Putamen (tissue), 1 donor: ENCODE results near the gene GADD45A.
"Not testable (repeated sequence)": the region's sequence is repeated elsewhere in the genome, so short reads cannot be mapped to it uniquely, and the experiment has no call there.

ENCODE experiments used
- DNase-seq: peaks from one replicate; pipeline ENCODE4 v3.0.0-alpha.2; 2016; ENCODE audit warnings: low spot score

The GADD45A gene, protein sequence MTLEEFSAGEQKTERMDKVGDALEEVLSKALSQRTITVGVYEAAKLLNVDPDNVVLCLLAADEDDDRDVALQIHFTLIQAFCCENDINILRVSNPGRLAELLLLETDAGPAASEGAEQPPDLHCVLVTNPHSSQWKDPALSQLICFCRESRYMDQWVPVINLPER

GRCh38 chr1:67685067-67685557, at the start of gene GADD45A:
TSS of gene GADD45A (plus strand) at chr1:67685201. CDS start at chr1:67685495, 294 bp downstream.
- peak; percentile 99 for DNase-seq

GRCh38 chr1:67636146-67636545, 48.9 kb upstream of the GADD45A start:
- no peak for DNase-seq

- DNase-seq, result no peak
Observed at GRCh38 chr1:67639361-67639760, 45.6 kb upstream of the GADD45A start.

- no peak for DNase-seq
Observed at GRCh38 chr1:67642629-67643028, 42.4 kb upstream of the GADD45A start.

- no peak for DNase-seq
Observed at GRCh38 chr1:67644566-67644965, 40.4 kb upstream of the GADD45A start.

DNA sequence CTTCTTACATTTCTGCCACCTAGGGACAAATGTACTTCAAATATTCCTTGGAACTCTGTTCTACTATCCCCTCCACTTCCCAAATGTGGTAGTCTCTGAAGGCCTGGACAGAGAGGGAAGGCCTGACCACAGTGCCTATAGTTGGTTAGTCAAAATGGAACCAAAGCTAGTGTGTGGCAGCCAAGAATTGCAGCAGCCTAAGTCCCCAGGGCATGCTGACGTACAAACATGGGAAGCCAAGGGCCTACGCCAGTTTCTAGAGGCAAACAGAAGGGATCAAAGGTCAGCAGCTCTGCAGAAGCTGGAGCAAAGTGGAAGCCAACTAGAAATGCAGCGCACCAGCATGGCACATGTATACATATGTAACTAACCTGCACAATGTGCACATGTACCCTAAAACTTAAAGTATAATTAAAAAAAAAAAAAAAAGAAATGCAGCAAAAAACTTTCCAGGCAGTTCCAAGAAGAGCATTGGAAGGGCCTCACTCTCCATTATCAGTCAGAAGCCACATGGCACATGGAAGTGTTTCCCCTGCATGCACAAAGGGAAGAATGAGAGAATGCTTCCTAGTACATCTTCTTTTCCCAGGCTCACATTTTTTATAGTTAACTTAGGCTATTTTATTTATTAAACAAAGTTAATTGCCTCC, 39.4 kb upstream of the GADD45A start:
- no peak for DNase-seq

- DNase-seq, result no peak
Observed at GRCh38 chr1:67646145-67647035, 38.6 kb upstream of the GADD45A start.

DNA sequence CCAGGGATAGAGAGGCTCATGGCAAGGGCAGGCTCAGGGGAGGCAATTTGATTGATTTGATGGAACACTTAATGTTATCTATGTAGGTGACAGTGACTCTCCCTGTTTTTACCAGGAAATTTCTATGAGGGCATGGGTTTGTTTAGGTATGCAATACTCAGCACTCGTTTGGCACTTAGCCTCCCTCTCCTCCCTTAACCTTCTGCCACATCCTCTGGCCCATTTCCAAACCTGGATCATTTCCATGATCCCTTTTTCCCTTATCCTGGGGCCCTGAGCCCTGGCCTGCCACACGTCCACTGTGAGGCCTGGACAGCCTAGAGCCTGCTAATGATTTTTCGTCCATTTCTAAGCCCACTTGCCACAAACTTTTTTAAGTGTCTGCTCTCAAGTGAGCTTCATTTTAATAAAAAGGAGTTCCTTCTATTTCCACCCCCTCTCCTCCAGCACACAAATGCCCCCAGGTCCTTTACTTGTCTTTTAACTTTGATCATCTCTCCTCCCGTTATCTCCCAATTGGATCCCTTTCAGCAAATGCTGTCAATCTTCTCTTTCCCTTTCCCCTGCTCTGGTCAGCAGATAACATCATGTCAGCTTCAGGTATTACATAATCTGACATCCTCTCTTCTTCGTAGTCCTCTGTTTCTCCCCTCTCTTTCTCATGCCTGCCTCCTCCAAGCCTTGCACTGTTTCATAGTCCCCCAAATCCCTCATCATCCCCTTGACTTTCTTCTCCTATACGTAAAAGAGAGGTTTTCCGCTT, 37.8 kb upstream of the GADD45A start:
- no peak for DNase-seq

- no peak for DNase-seq
Observed at GRCh38 chr1:67647814-67648358, 37.1 kb upstream of the GADD45A start.

DNA sequence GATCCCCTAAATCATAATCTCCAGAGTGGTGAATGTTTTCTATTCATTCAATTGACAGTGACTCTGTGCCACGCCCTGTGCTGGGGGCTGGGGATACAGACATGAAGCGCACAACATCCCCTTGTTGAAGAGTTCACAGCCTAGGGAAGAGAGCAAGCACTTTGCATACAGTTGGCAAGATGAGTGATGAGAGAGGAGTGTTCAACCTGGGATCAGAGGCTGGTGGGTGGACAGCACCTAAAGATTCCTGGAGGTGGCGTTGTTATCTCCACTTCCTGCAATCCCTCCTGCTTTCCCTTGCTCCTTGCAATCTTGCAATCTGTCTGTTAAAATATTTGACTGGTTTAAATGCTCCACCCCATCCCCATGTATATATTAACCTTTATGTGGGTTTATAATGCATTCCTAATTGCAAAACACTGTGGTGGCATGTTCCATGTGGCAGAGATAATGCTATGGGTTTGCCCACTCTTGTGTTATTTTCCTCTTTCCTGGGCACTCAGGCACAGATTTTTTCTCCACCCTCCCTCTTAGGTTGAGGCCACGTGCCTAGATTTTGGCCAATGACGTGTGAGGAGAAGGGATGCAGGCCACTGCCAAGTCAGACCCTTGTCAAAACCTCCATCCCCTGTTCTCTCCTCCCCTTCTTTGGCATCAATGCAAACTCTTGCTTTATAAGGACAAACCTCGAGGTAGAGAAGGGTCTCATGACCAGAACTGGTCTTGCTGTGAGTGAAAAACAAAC, 36.2 kb upstream of the GADD45A start:
- DNase-seq, result peak; percentile 34

- no peak for DNase-seq
Observed at GRCh38 chr1:67650061-67650460, 34.9 kb upstream of the GADD45A start.

- DNase-seq, result no peak
Observed at GRCh38 chr1:67651031-67651430, 34.0 kb upstream of the GADD45A start.

- no peak for DNase-seq
Observed at GRCh38 chr1:67652800-67653199, 32.2 kb upstream of the GADD45A start.

- no peak for DNase-seq
Observed at GRCh38 chr1:67653304-67653703, 31.7 kb upstream of the GADD45A start.

GRCh38 chr1:67655581-67655980, 29.4 kb upstream of the GADD45A start:
- no peak for DNase-seq

DNA sequence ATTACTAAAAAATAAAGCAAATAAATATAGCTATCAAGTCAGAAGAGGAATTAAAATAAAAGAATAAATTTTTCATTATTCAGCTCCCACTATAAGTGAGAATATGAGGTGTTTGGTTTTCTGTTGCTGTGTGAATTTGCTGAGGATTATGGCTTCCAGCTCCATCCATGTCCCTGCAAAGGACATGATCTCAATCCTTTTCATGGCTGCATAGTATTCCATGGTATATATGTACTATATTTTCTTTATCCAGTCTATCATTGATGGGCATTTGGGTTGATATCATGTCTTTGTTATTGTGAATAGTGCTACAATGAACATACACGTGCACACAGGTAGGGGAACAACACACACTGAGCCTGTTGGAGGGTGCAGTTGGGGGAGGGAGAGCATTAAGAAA, 27.8 kb upstream of the GADD45A start:
- not testable (repeated sequence) for DNase-seq

GRCh38 chr1:67659229-67659628, 25.8 kb upstream of the GADD45A start:
- DNase-seq, result no peak

- DNase-seq, result no peak
Observed at GRCh38 chr1:67662884-67663283, 22.1 kb upstream of the GADD45A start.

- DNase-seq, result no peak
Observed at GRCh38 chr1:67664048-67664447, 21.0 kb upstream of the GADD45A start.

DNA sequence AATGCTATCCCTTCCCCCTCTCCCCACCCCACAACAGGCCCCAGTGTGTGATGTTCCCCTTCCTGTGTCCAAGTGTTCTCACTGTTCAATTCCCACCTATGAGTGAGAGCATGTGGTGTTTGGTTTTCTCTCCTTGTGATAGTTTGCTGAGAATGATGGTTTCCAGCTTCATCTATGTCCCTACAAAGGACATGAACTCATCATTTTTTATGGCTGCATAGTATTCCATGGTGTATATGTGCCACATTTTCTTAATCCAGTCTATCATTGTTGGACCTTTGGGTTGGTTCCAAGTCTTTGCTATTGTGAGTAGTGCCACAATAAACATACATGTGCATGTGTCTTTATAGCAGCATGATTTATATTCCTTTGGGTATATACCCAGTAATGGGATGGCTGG, 19.7 kb upstream of the GADD45A start:
- DNase-seq, result not testable (repeated sequence)

GRCh38 chr1:67666636-67667035, 18.4 kb upstream of the GADD45A start:
- no peak for DNase-seq
